Right lobe of liver (tissue), 4 donors: ENCODE results near the gene PITPNC1.

ENCODE experiments used
- POLR2A ChIP-seq: fragments of 450-650 bp; IDR thresholded peaks from one replicate; pipeline ENCODE4 v1.6.1; 2017; ENCODE audit warnings: antibody characterized with exemption, mild to moderate bottlenecking
- TF ChIP-seq, protein P1 (sequence below), 4 donors: fragments of 200-600 bp in 3 of 4; fragments of 450-650 bp in 1 of 4; IDR thresholded peaks; one replicate each; pipeline versions ENCODE4 v1.5.1 to v1.8.0; 2016 to 2022; ENCODE audit warnings: antibody characterized with exemption in 4 of 4, mild to moderate bottlenecking in 2 of 4
- donor health status: DM: no; HTN: no; CAD: no.
- donor health status: DM: no; HTN: no; CAD: no.
- donor health status: DM: no; HTN: yes; CAD: no.

GRCh38 chr17:67707442-67707841, 330.4 kb downstream of the PITPNC1 start:
- no peak for TF ChIP-seq POLR2A
- TF ChIP-seq, protein P1, sequence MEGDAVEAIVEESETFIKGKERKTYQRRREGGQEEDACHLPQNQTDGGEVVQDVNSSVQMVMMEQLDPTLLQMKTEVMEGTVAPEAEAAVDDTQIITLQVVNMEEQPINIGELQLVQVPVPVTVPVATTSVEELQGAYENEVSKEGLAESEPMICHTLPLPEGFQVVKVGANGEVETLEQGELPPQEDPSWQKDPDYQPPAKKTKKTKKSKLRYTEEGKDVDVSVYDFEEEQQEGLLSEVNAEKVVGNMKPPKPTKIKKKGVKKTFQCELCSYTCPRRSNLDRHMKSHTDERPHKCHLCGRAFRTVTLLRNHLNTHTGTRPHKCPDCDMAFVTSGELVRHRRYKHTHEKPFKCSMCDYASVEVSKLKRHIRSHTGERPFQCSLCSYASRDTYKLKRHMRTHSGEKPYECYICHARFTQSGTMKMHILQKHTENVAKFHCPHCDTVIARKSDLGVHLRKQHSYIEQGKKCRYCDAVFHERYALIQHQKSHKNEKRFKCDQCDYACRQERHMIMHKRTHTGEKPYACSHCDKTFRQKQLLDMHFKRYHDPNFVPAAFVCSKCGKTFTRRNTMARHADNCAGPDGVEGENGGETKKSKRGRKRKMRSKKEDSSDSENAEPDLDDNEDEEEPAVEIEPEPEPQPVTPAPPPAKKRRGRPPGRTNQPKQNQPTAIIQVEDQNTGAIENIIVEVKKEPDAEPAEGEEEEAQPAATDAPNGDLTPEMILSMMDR (IDR thresholded peaks at IDR 0.05), result no peak
